Activated naive CD8-positive, alpha-beta T cell treated with anti-CD3 and anti-CD28 coated beads, Interleukin-2, amount 50 U/mL, for 16 hours (primary cell): ENCODE measurements around the gene MOB4.

Experiments
- DNase-seq: peaks from one replicate; pipeline ENCODE4 v3.0.0-alpha.2; 2020; ENCODE audit warnings: low read depth, low spot score

The MOB4 gene

GRCh38 chr2:197591339-197592072 is 75.6 kb downstream of the MOB4 start:
- no peak for DNase-seq

DNA sequence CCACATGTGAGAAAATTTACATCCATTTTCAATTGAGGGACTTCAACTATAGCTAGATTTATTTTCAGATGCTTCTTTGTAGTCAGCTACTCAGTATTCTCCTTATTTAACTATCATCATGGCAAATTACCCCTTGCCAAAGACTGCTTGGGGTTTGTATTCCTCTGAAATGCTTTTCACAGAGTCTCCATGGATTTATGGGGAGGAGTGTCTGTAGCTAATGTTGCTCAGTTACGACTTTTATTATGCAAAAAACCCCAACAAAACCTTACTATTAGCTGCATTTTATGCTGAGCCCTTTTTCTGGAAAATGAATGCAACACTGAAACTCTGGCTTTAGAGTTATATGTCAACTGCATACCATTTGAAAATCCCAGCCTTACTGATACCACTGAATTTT is 80.9 kb downstream of the MOB4 start:
- no peak for DNase-seq

DNA sequence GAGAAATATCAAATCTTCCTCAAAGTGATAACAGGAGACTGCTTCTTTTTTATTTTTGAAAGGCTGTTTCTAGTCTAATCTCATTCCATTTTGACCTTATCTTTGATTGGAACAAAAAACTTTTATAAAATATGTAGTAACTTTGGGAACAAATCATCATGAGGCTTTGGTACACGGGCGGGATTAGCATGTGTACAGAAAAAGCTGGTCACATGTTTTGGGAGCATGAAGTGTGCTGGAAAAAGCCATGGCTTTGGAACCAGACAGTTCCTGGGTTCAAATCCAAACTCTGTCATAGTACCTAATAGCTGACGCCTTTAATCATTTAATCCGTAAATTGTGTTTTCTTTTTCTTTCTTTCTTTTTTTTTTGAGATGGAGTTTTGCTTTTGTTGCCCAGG is 81.3 kb downstream of the MOB4 start:
- no peak for DNase-seq

GRCh38 chr2:197598450-197598849 is 82.6 kb downstream of the MOB4 start:
- no peak for DNase-seq

DNA sequence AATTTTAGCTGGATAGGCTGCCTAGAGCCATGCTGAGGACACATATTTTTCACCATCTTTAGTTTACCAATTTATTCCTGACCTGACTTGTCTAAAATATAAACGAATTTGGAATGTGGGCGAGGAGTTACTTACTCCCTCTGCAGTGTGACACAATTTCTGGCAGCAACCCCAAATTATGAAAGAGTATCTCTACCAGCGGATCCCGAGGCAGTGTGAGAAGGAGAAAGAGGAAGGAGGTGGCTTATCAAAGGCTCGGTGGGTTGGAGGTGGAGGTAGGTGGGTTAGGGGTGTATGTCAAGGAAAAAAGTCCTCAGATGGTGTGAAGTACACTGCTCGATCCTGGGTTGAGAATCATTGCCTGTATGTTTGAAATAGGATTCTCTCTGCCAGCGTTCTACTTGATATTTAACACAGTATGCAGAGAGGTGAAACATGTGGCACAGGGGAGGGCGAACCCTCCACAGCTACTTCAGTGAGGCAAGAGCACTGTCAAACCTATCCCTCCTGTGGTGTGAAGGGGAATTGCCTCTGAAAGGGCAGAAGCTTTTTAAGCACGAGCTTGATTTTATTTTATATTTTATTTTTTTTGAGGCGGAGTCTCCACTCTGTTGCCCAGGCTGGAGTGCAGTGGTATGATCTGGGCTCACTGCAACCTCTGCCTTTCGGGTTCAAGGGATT is 83.6 kb downstream of the MOB4 start:
- DNase-seq: no peak

GRCh38 chr2:197600306-197600705 is 84.4 kb downstream of the MOB4 start:
- DNase-seq: no peak

DNA sequence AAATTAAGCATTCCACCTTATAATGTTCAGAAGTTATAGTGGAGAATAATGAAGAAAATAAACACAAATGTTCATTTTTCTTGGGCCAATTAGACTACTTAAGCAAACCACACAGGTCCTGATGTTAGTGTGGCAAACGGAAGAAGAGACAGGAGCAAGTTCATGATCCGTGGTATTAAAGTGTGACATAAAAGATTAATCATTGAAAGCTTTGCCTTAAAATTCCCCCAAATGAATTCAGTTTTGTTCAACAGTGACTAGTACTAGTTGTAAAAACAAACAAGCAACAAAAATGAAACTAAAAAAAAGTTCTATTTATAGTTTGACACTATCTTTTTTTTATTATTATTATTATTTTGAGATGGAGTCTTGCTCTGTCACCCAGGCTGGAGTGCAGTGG is 85.9 kb downstream of the MOB4 start:
- no peak for DNase-seq
